Measurements from ENCODE around the gene ODAD2. TPM values are rescaled to one million over a fixed set of nuclear protein-coding genes. Genes with fewer than 3 reads are reported as not detected.

ODAD2 gene
- total RNA-seq, 4 donors from 2014 or later: not detected

- TF ChIP-seq CTCF (IDR thresholded peaks at IDR 0.05; ENCODE audit: low read depth): no peak
Measured at GRCh38 chr10:27834476-27834875, 164.4 kb downstream of the ODAD2 start.

GRCh38 chr10:27833792-27834191 lies 165.1 kb downstream of the ODAD2 start:
- no peak for TF ChIP-seq CTCF (IDR thresholded peaks at IDR 0.05; ENCODE audit: low read depth)

DNA sequence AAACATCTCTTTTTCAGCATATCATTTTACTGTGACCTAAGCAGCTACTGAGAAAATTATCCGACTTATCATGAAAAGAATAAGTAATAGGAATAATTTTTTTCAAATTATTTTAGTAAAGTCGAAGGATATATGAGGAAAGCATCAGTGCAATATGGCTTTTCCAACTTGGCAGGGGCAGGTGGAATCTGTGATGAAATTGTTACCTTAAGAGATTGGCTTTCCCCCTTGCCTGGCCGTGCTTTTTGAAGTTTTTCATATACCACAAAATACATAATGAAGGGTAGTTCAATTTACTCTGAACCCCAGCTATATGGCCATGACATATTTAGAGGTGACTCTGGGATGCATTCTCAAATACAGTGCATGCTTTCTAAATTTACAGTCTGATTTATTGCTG lies 166.1 kb downstream of the ODAD2 start:
- TF ChIP-seq CTCF (IDR thresholded peaks at IDR 0.05; ENCODE audit: low read depth): no peak

- TF ChIP-seq CTCF (IDR thresholded peaks at IDR 0.05; ENCODE audit: low read depth): no peak
Measured at GRCh38 chr10:27826369-27826768, 172.5 kb downstream of the ODAD2 start.

DNA sequence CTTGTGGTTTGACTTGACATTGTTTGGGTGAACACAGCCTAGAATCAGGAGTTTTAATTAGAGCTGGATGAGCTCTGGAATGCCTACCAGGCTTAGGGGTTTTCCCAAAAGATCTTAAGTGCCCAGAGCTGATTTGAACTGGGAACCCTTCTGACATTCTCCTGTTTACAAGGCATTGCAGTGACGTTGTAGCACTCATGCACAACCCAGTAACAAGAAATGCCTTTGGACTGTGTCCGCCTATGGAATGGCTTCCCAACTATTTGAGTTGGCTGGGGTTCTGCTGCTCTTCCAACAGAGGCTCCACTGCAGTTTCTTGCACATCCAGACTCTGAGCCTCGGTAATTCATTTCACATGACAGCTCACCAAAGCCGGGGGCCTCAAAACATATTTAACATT lies 176.6 kb downstream of the ODAD2 start:
- TF ChIP-seq CTCF (IDR thresholded peaks at IDR 0.05; ENCODE audit: low read depth): no peak

GRCh38 chr10:27820637-27821036 lies 178.2 kb downstream of the ODAD2 start:
- TF ChIP-seq CTCF (IDR thresholded peaks at IDR 0.05; ENCODE audit: low read depth): no peak

GRCh38 chr10:27819781-27820531 lies 178.9 kb downstream of the ODAD2 start:
- no peak for TF ChIP-seq CTCF (IDR thresholded peaks at IDR 0.05; ENCODE audit: low read depth)
